Thoracic aorta (tissue), 2 donors: Measurements from ENCODE around the gene BLOC1S1. TPM values are rescaled to one million over a fixed set of nuclear protein-coding genes. Genes with fewer than 3 reads are reported as not detected.
A peak's percentile ranks its signal among the peaks of the same experiment; 100 is the strongest.

Experiments
- ATAC-seq: fragments of 150-250 bp; one replicate; pipeline ENCODE4 v1.8.0; 2017; ENCODE audit warnings: low read depth; ENCODE audit not compliant: insufficient number of reproducible peaks, low FRiP score
- DNase-seq: peaks from one replicate; pipeline ENCODE4 v3.0.0-alpha.2; 2020; ENCODE audit warnings: low spot score
- H3K27ac ChIP-seq, 2 donors: fragments of 200-600 bp; sonication (generic); 1 replicate in 1 of 2; 2 replicates in 1 of 2; pipeline ENCODE4 v1.5.1; 2016; ENCODE audit warnings: mild to moderate bottlenecking in 2 of 2, moderate library complexity in 2 of 2
- H3K27me3 ChIP-seq: fragments of 200-600 bp; sonication (generic); replicated peaks from 2 replicates; pipeline ENCODE4 v1.6.0; 2016; ENCODE audit warnings: mild to moderate bottlenecking; ENCODE audit not compliant: insufficient read depth
- H3K36me3 ChIP-seq: fragments of 200-600 bp; sonication (generic); one replicate; pipeline ENCODE4 v1.5.1; 2016
- H3K4me1 ChIP-seq, 2 donors: fragments of 200-600 bp; sonication (generic); 1 replicate in 1 of 2; 2 replicates in 1 of 2; pipeline versions ENCODE4 v1.5.1 to v1.6.0; 2016; ENCODE audit warnings: low read depth in 2 of 2, mild to moderate bottlenecking in 1 of 2; ENCODE audit not compliant: control insufficient read depth in 1 of 2
- H3K4me3 ChIP-seq: fragments of 200-600 bp; sonication (generic); 2 replicates; pipeline ENCODE4 v1.5.1; 2016; ENCODE audit warnings: mild to moderate bottlenecking
- H3K9me3 ChIP-seq: fragments of 200-600 bp; sonication (generic); 2 replicates; pipeline ENCODE4 v1.5.1; 2016
- CTCF ChIP-seq: fragments of 200-600 bp; sonication (generic); IDR thresholded peaks from one replicate; pipeline ENCODE4 v1.5.1; 2019; ENCODE audit warnings: antibody characterized with exemption
- total RNA-seq, 2 donors: library from RNA; depleted of rRNA; stranded (reverse); fragments of >200 nt; gene quantifications; one replicate each; pipeline versions ENCODE4 v1.1.0 to v1.2.3, GENCODE V29; 2016

Gene BLOC1S1
- total RNA-seq, 2 donors from 2014 or later: 113 to 117 TPM

- Histone ChIP-seq H3K36me3 (peaks cover 21% of the 10 kb centered on the region), H3K4me3 (no peak overlapping the region), H3K27me3 (no peaks in the 10 kb centered on the region), H3K4me1 (peaks cover 30 to 81% of the 10 kb centered on the region in 2 donors), H3K27ac (peak overlapping the region in 1 of 2 donors; percentile 92), H3K9me3 (no peaks in the 10 kb centered on the region)
- peak; percentile 57 for TF ChIP-seq CTCF
- ATAC-seq (no peak), DNase-seq (no peak)
Observed at GRCh38 chr12:55724226-55724939, 8.5 kb downstream of the BLOC1S1 start.

- DNase-seq (no peak), ATAC-seq (no peak)
- no peak overlapping the region for H3K27ac ChIP-seq
- H3K36me3 ChIP-seq: peaks cover 21% of the 10 kb centered on the region
- H3K4me3 ChIP-seq: no peak overlapping the region
- no peak for TF ChIP-seq CTCF
- H3K4me1 ChIP-seq: peaks cover 25 to 79% of the 10 kb centered on the region in 2 donors
- H3K9me3 ChIP-seq: no peaks in the 10 kb centered on the region
- H3K27me3 ChIP-seq: no peaks in the 10 kb centered on the region
Observed at GRCh38 chr12:55724940-55725309, 9.1 kb downstream of the BLOC1S1 start.

GRCh38 chr12:55725556-55725955, 9.7 kb downstream of the BLOC1S1 start:
- ATAC-seq (no peak), DNase-seq (no peak)
- Histone ChIP-seq H3K27ac (no peak overlapping the region), H3K4me3 (no peak overlapping the region), H3K4me1 (peaks cover 29 to 80% of the 10 kb centered on the region in 2 donors), H3K27me3 (no peaks in the 10 kb centered on the region), H3K9me3 (no peaks in the 10 kb centered on the region), H3K36me3 (peaks cover 21% of the 10 kb centered on the region)
- no peak for TF ChIP-seq CTCF

DNA sequence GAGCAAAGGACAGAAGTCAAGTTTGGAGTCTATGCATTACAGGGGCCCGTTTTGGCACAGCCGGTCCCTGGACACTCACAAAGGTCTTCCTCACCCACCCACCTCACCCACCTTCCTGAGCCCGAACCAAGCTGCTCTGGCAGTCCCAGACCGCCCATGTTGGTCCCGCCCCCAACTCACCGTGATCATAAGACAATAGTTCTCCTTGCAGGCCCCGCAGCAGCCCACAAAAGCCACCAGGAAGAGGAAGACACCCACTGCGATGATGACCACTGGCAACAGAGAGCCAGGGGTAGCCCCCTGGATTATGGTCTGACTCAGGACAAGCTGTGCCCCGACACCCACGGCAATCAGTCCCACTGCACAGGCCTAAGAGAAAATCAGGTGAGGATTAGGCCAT, 11.1 kb downstream of the BLOC1S1 start:
- peak overlapping the region; percentile 98 to 100 for H3K27ac ChIP-seq
- ATAC-seq: no peak
- peaks cover 23 to 72% of the 10 kb centered on the region in 2 donors for H3K4me1 ChIP-seq
- DNase-seq: no peak
- H3K36me3 ChIP-seq: peaks cover 21% of the 10 kb centered on the region
- no peaks in the 10 kb centered on the region for H3K9me3 ChIP-seq
- TF ChIP-seq CTCF: no peak
- no peaks in the 10 kb centered on the region for H3K27me3 ChIP-seq
- peak overlapping the region; percentile 95 for H3K4me3 ChIP-seq

- no peak for TF ChIP-seq CTCF
- Histone ChIP-seq H3K36me3 (peaks cover 21% of the 10 kb centered on the region), H3K9me3 (no peaks in the 10 kb centered on the region), H3K27ac (peak overlapping the region; percentile 98 to 100), H3K4me1 (peaks cover 23 to 67% of the 10 kb centered on the region in 2 donors), H3K27me3 (no peaks in the 10 kb centered on the region), H3K4me3 (peak overlapping the region; percentile 95)
- ATAC-seq: no peak
- DNase-seq: no peak
Observed at GRCh38 chr12:55727643-55728185, 11.9 kb downstream of the BLOC1S1 start.
